Activated naive CD4-positive, alpha-beta T cell treated with Interleukin-2 at 50 U/mL for 16 hours (primary cell): ENCODE data around the gene FITM2.

Source experiments
- DNase-seq: peaks from one replicate; pipeline ENCODE4 v3.0.0-alpha.2; 2020

Gene FITM2

GRCh38 chr20:44279228-44279627, 31.8 kb downstream of the FITM2 start:
- DNase-seq = no peak

DNA sequence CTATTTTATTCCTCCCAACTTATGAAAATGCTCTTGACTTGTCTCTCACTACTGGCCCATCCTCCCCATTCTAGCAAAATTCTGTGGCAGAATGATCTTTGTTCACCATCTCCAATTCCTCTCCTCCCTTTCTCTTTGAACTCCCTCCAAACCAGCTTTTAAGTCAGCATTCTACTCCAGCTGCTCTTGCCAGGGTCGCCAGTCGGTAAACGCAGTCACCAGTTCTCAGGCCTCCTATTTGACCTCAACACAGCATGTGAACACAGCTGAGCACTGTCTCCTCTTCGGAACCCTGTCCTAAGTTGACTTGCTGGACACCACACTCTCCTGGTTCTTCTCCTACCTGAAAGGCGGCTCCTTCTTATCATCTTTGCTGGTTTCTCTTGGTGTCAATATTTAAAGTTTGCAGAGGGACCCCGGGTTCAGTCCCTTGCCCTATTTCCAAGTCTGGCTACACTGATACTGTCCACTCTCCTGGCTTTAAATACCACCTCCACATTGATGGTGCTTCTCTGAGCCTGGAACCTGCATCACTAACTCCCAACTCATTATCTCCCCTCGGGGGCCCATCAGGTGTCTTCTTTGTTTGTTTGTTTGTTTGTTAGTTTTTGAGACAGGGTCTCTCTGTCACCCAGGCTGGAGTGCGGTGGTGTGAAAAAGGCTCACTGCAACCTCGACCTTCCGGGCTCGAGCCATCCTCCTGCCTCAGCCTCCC, 36.5 kb downstream of the FITM2 start:
- DNase-seq = no peak

DNA sequence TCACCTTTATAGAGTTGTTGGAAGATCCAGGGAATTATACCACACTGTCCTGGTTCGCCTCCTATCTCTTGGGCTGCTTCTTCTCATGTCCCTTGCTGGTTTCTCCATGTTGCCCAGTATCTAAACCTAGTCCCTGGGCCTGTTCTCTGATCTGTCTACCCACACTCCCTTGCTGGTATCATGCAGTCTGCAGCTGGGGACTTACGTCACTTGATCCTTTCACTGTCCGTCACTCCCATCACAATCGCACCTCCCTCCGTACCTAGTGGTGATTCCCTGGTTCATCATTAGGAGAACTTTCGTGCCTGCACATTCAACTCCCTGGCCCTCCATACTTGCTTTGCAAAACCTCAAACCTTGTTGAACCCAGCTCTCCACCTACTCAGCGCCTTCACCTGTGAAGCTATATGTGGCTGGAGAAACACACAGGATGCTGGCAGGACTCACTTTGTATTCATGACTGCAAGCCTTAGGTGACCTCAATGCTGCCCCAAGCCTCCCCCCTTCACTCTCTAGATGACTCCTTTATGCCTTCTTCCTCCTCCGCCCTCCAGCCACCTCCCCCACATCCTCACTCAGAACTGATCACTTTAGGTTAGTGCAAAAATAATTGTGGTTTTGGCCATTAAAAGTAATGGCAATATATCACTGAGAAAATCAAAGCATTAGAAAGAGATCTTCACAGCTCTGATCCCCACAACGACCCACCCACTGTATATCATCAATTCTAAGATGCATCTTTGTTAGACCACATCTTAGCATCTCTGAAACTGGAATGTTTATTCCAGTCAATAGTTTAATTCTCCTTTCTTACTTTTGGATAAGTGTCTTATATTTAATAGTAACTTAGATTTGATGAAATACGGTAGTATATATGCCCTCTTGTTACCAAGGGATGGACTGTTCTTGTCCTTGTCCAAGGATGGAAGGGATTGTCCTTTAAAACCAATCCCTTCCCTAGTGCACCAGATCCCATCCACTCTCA, 37.5 kb downstream of the FITM2 start:
- DNase-seq = no peak

- no peak for DNase-seq
Observed at GRCh38 chr20:44271915-44272663, 38.9 kb downstream of the FITM2 start.

GRCh38 chr20:44268802-44269201, 42.2 kb downstream of the FITM2 start:
- no peak for DNase-seq

DNA sequence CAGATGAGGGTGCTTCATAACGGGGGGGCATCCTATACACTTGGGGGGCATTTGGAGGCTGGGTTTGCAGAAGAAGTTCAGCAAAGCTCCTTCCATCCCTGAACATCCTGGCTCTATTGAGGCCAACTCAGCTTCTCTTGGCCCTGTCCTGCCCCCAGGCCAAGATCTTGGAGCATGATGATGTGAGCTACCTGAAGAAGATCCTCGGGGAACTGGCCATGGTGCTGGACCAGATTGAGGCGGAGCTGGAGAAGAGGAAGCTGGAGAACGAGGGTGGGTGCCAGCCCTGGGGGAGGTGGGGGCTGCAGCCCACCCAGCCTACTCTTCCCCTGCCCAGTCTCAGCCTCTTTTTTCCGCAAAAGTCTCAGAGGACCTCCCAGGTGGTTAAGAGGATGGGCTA, 46.7 kb downstream of the FITM2 start:
- DNase-seq = no peak

DNA sequence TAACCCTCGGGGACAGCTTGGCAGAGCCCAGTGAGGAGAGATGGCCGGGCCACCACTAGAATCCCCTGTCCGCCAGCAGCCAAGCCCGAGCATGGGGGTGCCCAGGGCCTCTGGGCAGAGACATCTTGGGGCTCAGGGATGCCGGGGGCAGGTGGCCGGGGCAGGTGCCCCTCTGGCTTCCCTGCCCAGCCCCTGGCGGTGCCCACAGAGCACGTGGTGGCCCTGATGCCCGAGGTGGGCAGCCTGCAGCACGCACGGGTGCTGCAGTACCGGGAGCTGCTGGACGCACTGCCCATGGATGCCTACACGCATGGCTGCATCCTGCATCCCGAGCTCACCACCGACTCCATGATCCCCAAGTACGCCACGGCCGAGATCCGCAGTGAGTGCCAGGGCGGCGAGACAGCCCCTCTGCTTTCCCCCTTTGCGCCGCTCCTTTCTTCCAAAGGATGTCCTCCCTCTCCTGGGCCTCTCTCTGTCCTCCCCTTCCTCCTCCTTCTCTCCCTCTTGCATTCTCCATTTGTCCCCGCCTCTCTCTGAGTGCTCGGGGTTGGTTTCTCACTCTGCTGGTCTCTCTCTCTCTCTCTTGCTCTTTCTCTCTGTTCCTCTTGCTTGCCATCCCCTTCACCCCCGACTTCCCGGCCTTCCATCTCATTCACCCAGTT, 52.6 kb downstream of the FITM2 start:
- DNase-seq = no peak

GRCh38 chr20:44256961-44257360, 54.0 kb downstream of the FITM2 start:
- no peak for DNase-seq

DNA sequence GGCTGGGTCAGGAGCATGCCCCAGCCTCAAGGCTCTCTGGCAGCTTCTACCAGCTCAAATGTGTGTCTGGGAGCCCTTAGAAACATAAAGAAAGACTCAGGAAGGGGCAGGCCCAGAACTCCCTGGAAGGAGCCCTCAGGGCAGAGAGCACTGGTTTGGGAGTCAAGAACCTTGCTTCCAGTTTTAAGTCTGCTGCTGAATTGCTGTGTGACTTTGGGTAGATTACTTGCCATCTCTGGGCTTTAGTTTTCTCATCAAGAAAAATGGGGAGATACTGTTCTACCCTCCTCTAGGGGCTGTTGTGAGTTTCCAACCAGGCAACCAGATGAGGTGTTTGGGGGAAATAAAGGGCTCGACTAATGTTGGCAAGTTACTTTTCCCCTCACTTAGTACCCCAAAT, 55.1 kb downstream of the FITM2 start:
- DNase-seq = no peak

DNA sequence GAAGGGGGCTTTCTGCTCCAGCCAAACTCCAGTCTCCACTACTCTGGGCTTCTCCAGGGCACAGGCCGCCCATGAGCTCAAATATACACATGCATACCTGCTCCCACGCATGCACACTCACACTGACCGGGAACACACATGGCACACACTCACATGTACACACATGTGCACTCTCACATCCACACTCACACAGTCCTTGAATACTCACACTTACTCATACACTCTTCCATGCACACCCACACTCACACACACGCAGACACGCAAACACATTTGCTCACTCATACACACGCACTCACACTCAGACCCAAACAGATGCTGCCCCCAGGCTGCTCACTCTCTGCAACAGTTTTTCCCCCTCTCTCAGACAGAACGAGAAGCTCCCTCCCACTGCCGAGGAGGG, 56.9 kb downstream of the FITM2 start:
- no peak for DNase-seq

GRCh38 chr20:44253528-44253927, 57.5 kb downstream of the FITM2 start:
- DNase-seq = no peak
